ENCODE measurements around the gene COL9A3.

The COL9A3 gene

GRCh38 chr20:62890444-62890843 is 73.6 kb downstream of the COL9A3 start:
- no peak overlapping the region for H3K4me3 ChIP-seq (ENCODE audit: low read depth, low read length)

All from iPS-11a (cell line).